CD4-positive, alpha-beta memory T cell (primary cell): ENCODE results near the gene HOXC9. TPM values are rescaled to one million over a fixed set of nuclear protein-coding genes. Genes with fewer than 3 reads are reported as not detected.

Experiments
- CTCF ChIA-PET: fragments of 350-600 bp; sonication (Branson Sonifier 250); formaldehyde crosslinking; loops from one replicate; lab custom pipeline; 2021; ENCODE audit warnings: inconsistent platforms; ENCODE audit not compliant: partially characterized antibody; lab: Charles Lee
- POLR2A ChIA-PET: fragments of 350-600 bp; sonication (Branson Sonifier 250); formaldehyde crosslinking; loops from one replicate; lab custom pipeline; 2021; ENCODE audit not compliant: partially characterized antibody; lab: Charles Lee
- DNase-seq, 5 donors: peaks; one replicate each; pipeline versions ENCODE4 v3.0.0 to v3.0.0-alpha.2; 2020 to 2022; ENCODE audit warnings: mixed read lengths in 1 of 5
- H3K27ac ChIP-seq: one replicate; pipeline ENCODE4 v1.7.0; 2013; ENCODE audit warnings: low read depth, low read length
- H3K27me3 ChIP-seq: 2 replicates; pipeline ENCODE4 v1.7.0; 2013; ENCODE audit warnings: mild to moderate bottlenecking, low read length, moderate library complexity; ENCODE audit not compliant: insufficient read depth
- H3K36me3 ChIP-seq: 2 replicates; pipeline ENCODE4 v1.7.0; 2013; ENCODE audit warnings: mild to moderate bottlenecking, low read length, moderate library complexity; ENCODE audit not compliant: insufficient read depth
- H3K4me1 ChIP-seq: 2 replicates; pipeline ENCODE4 v1.7.0; 2013; ENCODE audit warnings: mild to moderate bottlenecking, low read length, moderate library complexity; ENCODE audit not compliant: insufficient read depth
- H3K4me3 ChIP-seq, 2 donors: one replicate each; pipeline ENCODE4 v1.7.0; 2013; ENCODE audit warnings: low read length in 2 of 2, mild to moderate bottlenecking in 1 of 2
- H3K9me3 ChIP-seq, 2 donors: one replicate each; pipeline ENCODE4 v1.7.0; 2013; ENCODE audit warnings: low read length in 2 of 2, control low read depth in 1 of 2; ENCODE audit not compliant: control insufficient read depth in 1 of 2
- H3K27ac Mint-ChIP-seq, 7 donors: one replicate each; pipeline ENCODE4 v1.8.0; 2020 to 2021; ENCODE audit warnings: mixed read lengths in 7 of 7, mild to moderate bottlenecking in 6 of 7, inconsistent platforms in 3 of 7, moderate library complexity in 3 of 7
- H3K27me3 Mint-ChIP-seq, 2 donors: one replicate each; pipeline ENCODE4 v1.8.0; 2020 to 2021; ENCODE audit warnings: mixed read lengths in 2 of 2
- H3K36me3 Mint-ChIP-seq, 2 donors: one replicate each; pipeline ENCODE4 v1.8.0; 2020 to 2021; ENCODE audit warnings: mixed read lengths in 2 of 2, inconsistent platforms in 1 of 2, mild to moderate bottlenecking in 1 of 2
- H3K4me1 Mint-ChIP-seq, 4 donors: one replicate each; pipeline ENCODE4 v1.8.0; 2020 to 2021; ENCODE audit warnings: mixed read lengths in 4 of 4, mild to moderate bottlenecking in 1 of 4
- H3K4me3 Mint-ChIP-seq, 8 donors: one replicate each; pipeline ENCODE4 v1.8.0; 2020 to 2021; ENCODE audit warnings: mixed read lengths in 8 of 8, mild to moderate bottlenecking in 7 of 8, moderate library complexity in 6 of 8, inconsistent platforms in 3 of 8
- H3K9me3 Mint-ChIP-seq, 8 donors: one replicate each; pipeline ENCODE4 v1.8.0; 2020 to 2021; ENCODE audit warnings: mixed read lengths in 8 of 8, mild to moderate bottlenecking in 5 of 8, inconsistent platforms in 3 of 8, moderate library complexity in 1 of 8
- intact Hi-C: fragments of 100-400 bp; cut with micrococcal nuclease; formaldehyde crosslinking; loops from one replicate; pipeline ENCODE4 v1.15.1; 2023
- microRNA-seq: library from miRNA; unstranded; fragments of <30 nt; microRNA quantifications from one replicate; pipeline ENCODE4 v1.2.0, GENCODE V29; 2021; ENCODE audit warnings: borderline replicate concordance, borderline number of aligned reads, borderline microRNAs expressed, mixed read lengths
- polyA plus RNA-seq, 2 donors: library from polyadenylated mRNA; unstranded; fragments of 300-500 nt; fragmentation: Illumina TruSeq; gene quantifications; one replicate each; pipeline ENCODE4 v1.2.3, GENCODE V29; 2021
- total RNA-seq, 2 experiments: library from RNA; stranded (reverse); gene quantifications; one replicate each; pipeline ENCODE4 v1.2.3, GENCODE V29; 2021

Gene HOXC9
- total and polyA plus RNA-seq, 4 experiments from 2014 or later: not detected

- peaks cover 0 to 7% (median 0%) of the 10 kb centered on the region in 8 donors for H3K9me3 Mint-ChIP-seq
- H3K27ac Mint-ChIP-seq: peak overlapping the region in 5 of 7 donors; percentile 20 to 71 (median 68)
- no peak for DNase-seq
- peaks cover 64 to 72% of the 10 kb centered on the region in 2 donors for H3K27me3 Mint-ChIP-seq
- Histone ChIP-seq H3K4me3 (no peak overlapping the region), H3K27ac (no peak overlapping the region), H3K4me1 (peaks cover 36% of the 10 kb centered on the region), H3K27me3 (peaks cover 70% of the 10 kb centered on the region), H3K36me3 (no peaks in the 10 kb centered on the region), H3K9me3 (no peaks in the 10 kb centered on the region)
- no peaks in the 10 kb centered on the region for H3K36me3 Mint-ChIP-seq
- ChIA-PET POLR2A (no interaction called here), CTCF (interaction anchor here (1.2 to 1.3 kb wide), 2 partner anchors 47 to 149 kb away, joined by 3 to 5 read pairs; no protein-coding TSS in a partner anchor)
- intact Hi-C loops: no loop called here
- H3K4me1 Mint-ChIP-seq: peaks cover 14 to 52% (median 29%) of the 10 kb centered on the region in 4 donors
- peak overlapping the region; percentile 19 to 81 (median 76) for H3K4me3 Mint-ChIP-seq
Measured at GRCh38 chr12:54052438-54053002, 52.6 kb downstream of the HOXC9 start.

Small RNAs within 50 kb of the gene (microRNA-seq; reads per million reads assigned to microRNA genes)
- gene MIR196A2: not detected
- gene MIR615: not detected

Other genes starting within 250 kb of the HOXC9 start
- not detected for gene CISTR, start 248.2 kb upstream of the HOXC9 start, total RNA-seq
- gene CISTR, start 248.2 kb upstream of the HOXC9 start, polyA plus RNA-seq: not detected
- gene HOXC13, start 61.3 kb upstream of the HOXC9 start, total RNA-seq: not detected
- not detected for gene HOXC13, start 61.3 kb upstream of the HOXC9 start, polyA plus RNA-seq
- not detected for gene HOXC12, start 45.3 kb upstream of the HOXC9 start, total RNA-seq
- gene HOXC12, start 45.3 kb upstream of the HOXC9 start, polyA plus RNA-seq: not detected
- gene HOXC11, start 27.0 kb upstream of the HOXC9 start, total RNA-seq: not detected
- not detected for gene HOXC11, start 27.0 kb upstream of the HOXC9 start, polyA plus RNA-seq
- not detected for gene HOTAIR, start 25.2 kb upstream of the HOXC9 start, total RNA-seq
- gene HOTAIR, start 25.2 kb upstream of the HOXC9 start, polyA plus RNA-seq: not detected
- gene HOXC10, start 15.0 kb upstream of the HOXC9 start, total RNA-seq: not detected
- not detected for gene HOXC10, start 15.0 kb upstream of the HOXC9 start, polyA plus RNA-seq
- gene HOXC8, start 8.8 kb downstream of the HOXC9 start, total RNA-seq: not detected
- not detected for gene HOXC8, start 8.8 kb downstream of the HOXC9 start, polyA plus RNA-seq
- gene HOXC6, start 28.3 kb downstream of the HOXC9 start, total RNA-seq: not detected
- gene HOXC6, start 28.3 kb downstream of the HOXC9 start, polyA plus RNA-seq: not detected
- not detected for gene HOXC5, start 32.9 kb downstream of the HOXC9 start, total RNA-seq
- not detected for gene HOXC5, start 32.9 kb downstream of the HOXC9 start, polyA plus RNA-seq
- gene HOXC4, start 53.7 kb downstream of the HOXC9 start, total RNA-seq: not detected
- not detected for gene HOXC4, start 53.7 kb downstream of the HOXC9 start, polyA plus RNA-seq
- 10 to 100 TPM; 27.2 to 30.7 TPM for gene SMUG1, start 188.8 kb downstream of the HOXC9 start, total RNA-seq
- gene SMUG1, start 188.8 kb downstream of the HOXC9 start, polyA plus RNA-seq: 10 to 100 TPM; 24.6 to 38.2 TPM